ENCODE data around the gene HERC6.

DNA sequence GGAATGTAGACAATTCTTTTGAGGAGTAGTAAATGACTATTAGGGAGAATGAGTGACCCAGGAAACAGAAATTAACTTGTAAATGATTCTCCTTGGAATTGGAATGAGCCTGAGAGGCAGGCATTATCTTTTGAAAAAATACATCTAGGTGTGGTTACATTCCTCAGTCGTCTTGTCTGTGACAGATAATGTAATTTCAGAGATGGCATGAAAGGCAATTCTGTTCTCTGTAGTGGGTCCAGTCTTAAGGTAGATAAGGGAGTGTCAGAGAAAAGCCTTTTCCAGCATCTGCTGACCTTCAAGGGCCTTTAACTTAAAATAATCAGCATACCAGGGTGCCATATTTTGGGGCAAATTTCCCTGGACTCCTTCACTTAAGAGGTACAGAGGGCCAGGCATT, 35.1 kb downstream of the HERC6 start:
- TF ChIP-seq, protein P1, sequence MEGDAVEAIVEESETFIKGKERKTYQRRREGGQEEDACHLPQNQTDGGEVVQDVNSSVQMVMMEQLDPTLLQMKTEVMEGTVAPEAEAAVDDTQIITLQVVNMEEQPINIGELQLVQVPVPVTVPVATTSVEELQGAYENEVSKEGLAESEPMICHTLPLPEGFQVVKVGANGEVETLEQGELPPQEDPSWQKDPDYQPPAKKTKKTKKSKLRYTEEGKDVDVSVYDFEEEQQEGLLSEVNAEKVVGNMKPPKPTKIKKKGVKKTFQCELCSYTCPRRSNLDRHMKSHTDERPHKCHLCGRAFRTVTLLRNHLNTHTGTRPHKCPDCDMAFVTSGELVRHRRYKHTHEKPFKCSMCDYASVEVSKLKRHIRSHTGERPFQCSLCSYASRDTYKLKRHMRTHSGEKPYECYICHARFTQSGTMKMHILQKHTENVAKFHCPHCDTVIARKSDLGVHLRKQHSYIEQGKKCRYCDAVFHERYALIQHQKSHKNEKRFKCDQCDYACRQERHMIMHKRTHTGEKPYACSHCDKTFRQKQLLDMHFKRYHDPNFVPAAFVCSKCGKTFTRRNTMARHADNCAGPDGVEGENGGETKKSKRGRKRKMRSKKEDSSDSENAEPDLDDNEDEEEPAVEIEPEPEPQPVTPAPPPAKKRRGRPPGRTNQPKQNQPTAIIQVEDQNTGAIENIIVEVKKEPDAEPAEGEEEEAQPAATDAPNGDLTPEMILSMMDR (IDR thresholded peaks at IDR 0.05): no peak
- no peak for TF ChIP-seq POLR2A (IDR thresholded peaks at IDR 0.05)
